ENCODE results near the gene TKFC.

TKFC gene

DNA sequence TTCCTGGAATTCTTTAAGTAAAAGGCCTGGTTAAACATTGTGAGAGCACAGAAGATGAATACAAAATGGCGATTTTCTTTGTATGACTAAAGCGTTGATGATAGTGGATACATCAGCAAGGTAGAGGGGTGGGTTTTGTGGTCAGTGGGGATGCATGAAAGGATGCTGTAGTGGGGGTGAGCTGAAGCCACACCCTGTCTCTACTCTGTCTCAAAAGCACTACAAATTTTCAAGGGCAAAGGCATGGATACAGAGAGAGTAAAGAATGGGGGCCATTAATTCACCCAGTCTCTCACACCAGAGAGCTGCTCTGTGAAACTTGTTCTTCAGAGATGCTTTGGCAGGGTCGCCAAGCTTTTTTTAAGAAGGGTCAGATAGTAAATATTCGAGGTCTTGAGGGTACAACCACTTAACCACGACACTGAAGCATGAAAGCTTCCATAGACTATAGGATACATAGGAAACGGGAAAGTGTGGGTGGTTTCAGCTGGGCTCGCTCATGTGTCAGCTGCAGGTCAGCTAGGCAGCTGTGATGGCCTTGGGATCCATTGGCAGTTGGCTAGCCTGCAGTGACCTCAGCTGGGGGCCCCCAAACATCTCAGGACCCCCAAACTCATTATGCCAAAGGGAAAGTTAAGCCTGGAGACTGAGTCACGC, 37.4 kb downstream of the TKFC start:
- peaks cover 15% of the 10 kb centered on the region; the same call in 1 of the 2 replicates for H3K36me3 ChIP-seq (ENCODE audit: insufficient read depth)

DNA sequence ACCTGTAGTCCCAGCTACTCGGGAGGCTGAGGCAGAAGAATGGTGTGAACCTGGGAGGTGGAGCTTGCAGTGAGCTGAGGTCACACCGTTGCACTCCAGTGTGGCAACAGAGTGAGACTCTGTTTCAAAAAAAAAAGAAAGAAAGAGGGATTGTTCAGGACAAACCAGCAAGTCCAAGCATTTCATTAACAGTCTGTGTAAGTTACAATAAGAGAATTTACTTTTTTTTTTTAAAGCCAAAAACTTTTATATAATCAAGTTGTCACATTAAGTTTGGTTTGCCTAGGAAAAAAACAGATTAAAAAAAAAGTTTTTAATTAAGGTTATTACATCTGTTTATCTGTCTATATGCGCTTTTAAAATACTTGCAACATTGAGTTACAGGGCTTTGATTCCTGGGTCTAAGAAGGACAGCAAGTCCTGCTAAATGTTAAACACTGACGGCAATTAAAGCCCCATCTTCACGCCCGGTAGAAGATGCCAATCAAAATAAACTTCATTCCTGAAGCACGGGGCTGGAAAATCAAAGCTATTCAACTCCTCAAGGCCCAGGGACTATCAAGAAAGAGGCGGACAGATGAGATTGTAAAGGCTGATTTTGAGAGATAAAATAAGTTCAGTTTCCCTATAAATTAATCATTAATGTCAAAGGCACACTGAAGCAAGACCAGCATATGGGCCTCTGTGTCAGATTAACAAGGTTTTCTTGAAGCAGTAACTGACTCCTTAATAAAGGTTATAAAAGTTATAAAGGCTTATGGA, 39.8 kb downstream of the TKFC start:
- H3K27ac ChIP-seq, result no peak overlapping the region
- H3K27me3 ChIP-seq (ENCODE audit: insufficient read depth, low read depth), result no peaks in the 10 kb centered on the region
- H3K4me1 ChIP-seq (ENCODE audit: low read depth, poor library complexity, severe bottlenecking), result peaks cover 55% of the 10 kb centered on the region
- H3K4me2 ChIP-seq, result no peak overlapping the region
- H3K36me3 ChIP-seq (ENCODE audit: insufficient read depth), result peaks cover 4% of the 10 kb centered on the region; the same call in 1 of the 2 replicates
- no peak overlapping the region for H2AFZ ChIP-seq (ENCODE audit: low read depth)
- no peaks in the 10 kb centered on the region for H4K20me1 ChIP-seq (ENCODE audit: insufficient read depth)
- no peaks in the 10 kb centered on the region for H3K79me2 ChIP-seq (ENCODE audit: insufficient read depth, low read depth)
- H3K4me3 ChIP-seq (IDR thresholded peaks at IDR 0.05; ENCODE audit: insufficient read depth, low read depth, low read length), result no peak overlapping the region
- no peak for TF ChIP-seq CTCF (conservative IDR thresholded peaks at IDR 0.05; ENCODE audit: low read depth, low read length)
- H3K9ac ChIP-seq, result no peak overlapping the region

More for the DNA sequence above, 37.4 kb downstream of the TKFC start:
- H3K79me2 ChIP-seq (ENCODE audit: insufficient read depth, low read depth), result no peaks in the 10 kb centered on the region
- H3K4me3 ChIP-seq (IDR thresholded peaks at IDR 0.05; ENCODE audit: insufficient read depth, low read depth, low read length), result no peak overlapping the region
- H3K9ac ChIP-seq, result peak overlapping the region; percentile 83
- no peaks in the 10 kb centered on the region for H4K20me1 ChIP-seq (ENCODE audit: insufficient read depth)
- no peaks in the 10 kb centered on the region for H3K27me3 ChIP-seq (ENCODE audit: insufficient read depth, low read depth)
- H3K4me2 ChIP-seq, result peak overlapping the region; percentile 72
- no peak overlapping the region for H2AFZ ChIP-seq (ENCODE audit: low read depth)
- H3K27ac ChIP-seq, result peak overlapping the region; percentile 99
- peaks cover 77% of the 10 kb centered on the region for H3K4me1 ChIP-seq (ENCODE audit: low read depth, poor library complexity, severe bottlenecking)
- no peak for TF ChIP-seq CTCF (conservative IDR thresholded peaks at IDR 0.05; ENCODE audit: low read depth, low read length)

DNA sequence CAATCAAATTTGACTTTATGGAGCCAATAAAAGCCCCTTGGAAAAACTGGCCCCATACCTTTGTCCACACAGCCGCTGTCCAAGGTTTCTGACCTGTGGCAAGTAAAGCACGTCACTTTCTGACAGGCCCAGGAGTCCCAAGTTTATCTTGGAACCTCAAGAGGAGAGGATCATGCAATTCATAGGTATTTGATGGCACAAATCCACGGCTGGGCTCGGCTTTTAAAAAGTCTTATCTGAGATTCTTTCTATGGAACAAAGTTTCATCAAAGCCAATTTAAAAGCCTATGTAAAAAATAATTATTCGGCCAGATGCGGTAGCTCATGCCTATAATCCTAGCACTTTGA, 42.7 kb downstream of the TKFC start:
- Histone ChIP-seq H3K36me3 (ENCODE audit: insufficient read depth) (no peaks in the 10 kb centered on the region), H2AFZ (ENCODE audit: low read depth) (no peak overlapping the region), H3K27me3 (ENCODE audit: insufficient read depth, low read depth) (no peaks in the 10 kb centered on the region), H3K4me1 (ENCODE audit: low read depth, poor library complexity, severe bottlenecking) (peaks cover 28% of the 10 kb centered on the region), H3K27ac (no peak overlapping the region), H3K4me3 (IDR thresholded peaks at IDR 0.05; ENCODE audit: insufficient read depth, low read depth, low read length) (no peak overlapping the region), H3K9ac (no peak overlapping the region), H3K79me2 (ENCODE audit: insufficient read depth, low read depth) (no peaks in the 10 kb centered on the region), H3K4me2 (no peak overlapping the region), H4K20me1 (ENCODE audit: insufficient read depth) (no peaks in the 10 kb centered on the region)
- no peak for TF ChIP-seq CTCF (conservative IDR thresholded peaks at IDR 0.05; ENCODE audit: low read depth, low read length)

DNA sequence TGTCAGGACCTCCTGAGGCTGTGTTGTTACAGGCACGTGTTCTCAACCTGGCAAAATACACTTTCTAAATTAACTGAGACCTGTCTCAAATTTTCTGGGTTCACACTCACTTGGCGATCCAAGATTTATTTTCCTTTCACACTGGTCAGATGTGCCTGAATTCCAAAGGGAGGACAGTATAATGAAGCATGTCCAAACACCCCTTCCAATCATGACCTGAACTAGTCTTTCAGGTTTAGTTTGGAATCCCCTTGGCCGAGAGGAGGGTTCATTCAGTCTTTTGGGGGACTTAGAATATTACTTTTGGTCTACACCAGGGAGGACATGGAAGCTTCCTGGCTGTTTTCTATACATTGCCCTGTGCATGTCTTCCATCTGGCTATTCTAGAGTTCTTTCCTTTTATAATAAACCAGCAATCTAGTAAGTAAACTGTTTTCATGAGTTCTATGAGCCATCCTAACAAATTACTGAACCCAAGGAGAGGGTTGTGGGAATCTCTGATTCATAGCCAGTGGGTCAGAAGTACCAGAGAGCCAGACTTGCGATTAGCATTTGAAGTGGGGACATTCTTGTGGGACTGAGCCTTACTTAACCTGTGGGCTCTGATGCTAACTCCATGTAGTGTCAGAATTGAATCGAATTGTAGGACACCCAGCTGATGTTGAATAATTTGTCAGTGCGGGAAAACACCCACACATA, 44.6 kb downstream of the TKFC start:
- H4K20me1 ChIP-seq (ENCODE audit: insufficient read depth), result no peaks in the 10 kb centered on the region
- TF ChIP-seq CTCF (conservative IDR thresholded peaks at IDR 0.05; ENCODE audit: low read depth, low read length), result no peak
- H3K4me2 ChIP-seq, result no peak overlapping the region
- no peaks in the 10 kb centered on the region for H3K79me2 ChIP-seq (ENCODE audit: insufficient read depth, low read depth)
- no peak overlapping the region for H3K9ac ChIP-seq
- no peaks in the 10 kb centered on the region for H3K27me3 ChIP-seq (ENCODE audit: insufficient read depth, low read depth)
- peaks cover 20% of the 10 kb centered on the region for H3K4me1 ChIP-seq (ENCODE audit: low read depth, poor library complexity, severe bottlenecking)
- no peaks in the 10 kb centered on the region for H3K36me3 ChIP-seq (ENCODE audit: insufficient read depth)
- H2AFZ ChIP-seq (ENCODE audit: low read depth), result no peak overlapping the region
- no peak overlapping the region for H3K27ac ChIP-seq
- H3K4me3 ChIP-seq (IDR thresholded peaks at IDR 0.05; ENCODE audit: insufficient read depth, low read depth, low read length), result no peak overlapping the region

Measured in KMS-11 (cell line).